ENCODE measurements around the gene SLAIN1.

Gene SLAIN1

GRCh38 chr13:77715233-77715891, 17.9 kb downstream of the SLAIN1 start:
- DNase-seq: no peak

- DNase-seq: no peak
Observed at GRCh38 chr13:77716692-77717091, 19.2 kb downstream of the SLAIN1 start.

- no peak for DNase-seq
Observed at GRCh38 chr13:77717508-77717907, 20.0 kb downstream of the SLAIN1 start.

GRCh38 chr13:77719128-77719527, 21.6 kb downstream of the SLAIN1 start:
- no peak for DNase-seq

GRCh38 chr13:77720988-77721387, 23.5 kb downstream of the SLAIN1 start:
- DNase-seq: no peak

- no peak for DNase-seq
Observed at GRCh38 chr13:77724092-77724491, 26.6 kb downstream of the SLAIN1 start.

- no peak for DNase-seq
Observed at GRCh38 chr13:77725071-77725470, 27.6 kb downstream of the SLAIN1 start.

GRCh38 chr13:77728265-77729125, 31.0 kb downstream of the SLAIN1 start:
- no peak for DNase-seq

GRCh38 chr13:77729502-77730221, 32.2 kb downstream of the SLAIN1 start:
- peak; percentile 42 for DNase-seq

GRCh38 chr13:77730572-77730971, 33.1 kb downstream of the SLAIN1 start:
- no peak for DNase-seq

- DNase-seq: no peak
Observed at GRCh38 chr13:77732287-77732686, 34.8 kb downstream of the SLAIN1 start.

GRCh38 chr13:77733674-77734073, 36.2 kb downstream of the SLAIN1 start:
- no peak for DNase-seq

- peak; percentile 38 for DNase-seq
Observed at GRCh38 chr13:77737583-77738200, 40.2 kb downstream of the SLAIN1 start.

- no peak for DNase-seq
Observed at GRCh38 chr13:77740097-77740735, 42.7 kb downstream of the SLAIN1 start.

GRCh38 chr13:77740931-77741596, 43.6 kb downstream of the SLAIN1 start:
- no peak for DNase-seq

- no peak for DNase-seq
Observed at GRCh38 chr13:77741597-77741972, 44.1 kb downstream of the SLAIN1 start.

- no peak for DNase-seq
Observed at GRCh38 chr13:77742801-77743200, 45.3 kb downstream of the SLAIN1 start.

GRCh38 chr13:77745784-77746183, 48.3 kb downstream of the SLAIN1 start:
- DNase-seq: no peak

GRCh38 chr13:77749344-77749880, 51.9 kb downstream of the SLAIN1 start:
- DNase-seq: no peak

- DNase-seq: peak; percentile 43
Observed at GRCh38 chr13:77751513-77752456, 54.3 kb downstream of the SLAIN1 start.
